HG03442 (cell line): Measurements from ENCODE around the gene PPP1R13L.
A peak's percentile ranks its signal among the peaks of the same experiment; 100 is the strongest.
"Not testable (repeated sequence)": the region's sequence is repeated elsewhere in the genome, so short reads cannot be mapped to it uniquely, and the experiment has no call there.

Experiments used
- ATAC-seq: cut with Tn5 transposase; IDR thresholded peaks from one replicate; pipeline ENCODE4 v1.9.1; 2021; ENCODE audit warnings: mild to moderate bottlenecking, moderate library complexity; ENCODE audit not compliant: unreplicated experiment

The PPP1R13L gene

GRCh38 chr19:45404557-45405434 is at the start of gene PPP1R13L:
PPP1R13L (minus strand) TSS chr19:45405069; CDS start chr19:45398318, 6,751 bp downstream.
- no peak for ATAC-seq

- no peak for ATAC-seq
Measured at GRCh38 chr19:45451850-45452387, 47.0 kb upstream of the PPP1R13L start.

- ATAC-seq: no peak
Measured at GRCh38 chr19:45451131-45451849, 46.4 kb upstream of the PPP1R13L start.

GRCh38 chr19:45450012-45450333 is 45.1 kb upstream of the PPP1R13L start:
- ATAC-seq: no peak

GRCh38 chr19:45448887-45449299 is 44.0 kb upstream of the PPP1R13L start:
- no peak for ATAC-seq

GRCh38 chr19:45448425-45448756 is 43.5 kb upstream of the PPP1R13L start:
- no peak for ATAC-seq

- ATAC-seq: no peak
Measured at GRCh38 chr19:45446944-45447343, 42.1 kb upstream of the PPP1R13L start.

- ATAC-seq: no peak
Measured at GRCh38 chr19:45446295-45446694, 41.4 kb upstream of the PPP1R13L start.

GRCh38 chr19:45445139-45445538 is 40.3 kb upstream of the PPP1R13L start:
- no peak for ATAC-seq

- no peak for ATAC-seq
Measured at GRCh38 chr19:45444318-45445041, 39.6 kb upstream of the PPP1R13L start.

- no peak for ATAC-seq
Measured at GRCh38 chr19:45443462-45444317, 38.8 kb upstream of the PPP1R13L start.

GRCh38 chr19:45442778-45443461 is 38.1 kb upstream of the PPP1R13L start:
- ATAC-seq: no peak

- ATAC-seq: no peak
Measured at GRCh38 chr19:45442408-45442777, 37.5 kb upstream of the PPP1R13L start.

GRCh38 chr19:45440873-45441654 is 36.2 kb upstream of the PPP1R13L start:
- no peak for ATAC-seq

- ATAC-seq: no peak
Measured at GRCh38 chr19:45440259-45440638, 35.4 kb upstream of the PPP1R13L start.

- peak; percentile 61 for ATAC-seq
Measured at GRCh38 chr19:45439569-45440258, 34.8 kb upstream of the PPP1R13L start.

GRCh38 chr19:45439190-45439568 is 34.3 kb upstream of the PPP1R13L start:
- ATAC-seq: no peak

- ATAC-seq: no peak
Measured at GRCh38 chr19:45437328-45437727, 32.5 kb upstream of the PPP1R13L start.

- not testable (repeated sequence) for ATAC-seq
Measured at GRCh38 chr19:45432543-45432942, 27.7 kb upstream of the PPP1R13L start.
